GM13977 (cell line): Measurements from ENCODE around the gene KRTAP19-2.

ENCODE experiments used
- DNase-seq: peaks from one replicate; pipeline ENCODE4 v3.0.0; 2012; ENCODE audit warnings: low spot score
- in situ Hi-C: fragments of 300-500 bp; cut with MboI; formaldehyde crosslinking; loops from one replicate; pipeline ENCODE4 v1.12.0; 2022; ENCODE audit warnings: low sequenced_read_pairs, low pct_unique_long_range_greater_than_20kb, mixed read lengths, inconsistent platforms; ENCODE audit not compliant: unreplicated experiment
- TF ChIP-seq, protein P1 (sequence below): IDR thresholded peaks from 2 replicates; pipeline ENCODE4 v1.5.1; 2012; ENCODE audit warnings: mild to moderate bottlenecking, control low read depth; ENCODE audit not compliant: insufficient read depth; ENCODE audit errors: extremely low read depth, missing control alignments

KRTAP19-2 gene

GRCh38 chr21:30491963-30492428 is 4.8 kb upstream of the KRTAP19-2 start, which contains the start of gene KRTAP19-3:
TSS of gene KRTAP19-3 (minus strand) at chr21:30492013. CDS start at chr21:30491957, 56 bp downstream.
- TF ChIP-seq, protein P1, sequence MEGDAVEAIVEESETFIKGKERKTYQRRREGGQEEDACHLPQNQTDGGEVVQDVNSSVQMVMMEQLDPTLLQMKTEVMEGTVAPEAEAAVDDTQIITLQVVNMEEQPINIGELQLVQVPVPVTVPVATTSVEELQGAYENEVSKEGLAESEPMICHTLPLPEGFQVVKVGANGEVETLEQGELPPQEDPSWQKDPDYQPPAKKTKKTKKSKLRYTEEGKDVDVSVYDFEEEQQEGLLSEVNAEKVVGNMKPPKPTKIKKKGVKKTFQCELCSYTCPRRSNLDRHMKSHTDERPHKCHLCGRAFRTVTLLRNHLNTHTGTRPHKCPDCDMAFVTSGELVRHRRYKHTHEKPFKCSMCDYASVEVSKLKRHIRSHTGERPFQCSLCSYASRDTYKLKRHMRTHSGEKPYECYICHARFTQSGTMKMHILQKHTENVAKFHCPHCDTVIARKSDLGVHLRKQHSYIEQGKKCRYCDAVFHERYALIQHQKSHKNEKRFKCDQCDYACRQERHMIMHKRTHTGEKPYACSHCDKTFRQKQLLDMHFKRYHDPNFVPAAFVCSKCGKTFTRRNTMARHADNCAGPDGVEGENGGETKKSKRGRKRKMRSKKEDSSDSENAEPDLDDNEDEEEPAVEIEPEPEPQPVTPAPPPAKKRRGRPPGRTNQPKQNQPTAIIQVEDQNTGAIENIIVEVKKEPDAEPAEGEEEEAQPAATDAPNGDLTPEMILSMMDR: no peak
- in situ Hi-C loops: no loop called here
- DNase-seq: no peak

- TF ChIP-seq, protein P1: no peak
- in situ Hi-C loops: no loop called here
Observed at GRCh38 chr21:30486180-30486579, 1.1 kb downstream of the KRTAP19-2 start.

GRCh38 chr21:30482130-30482529 is 5.1 kb downstream of the KRTAP19-2 start:
- DNase-seq: no peak
- in situ Hi-C loops: no loop called here
- TF ChIP-seq, protein P1: no peak

More at GRCh38 chr21:30486180-30486579, 1.1 kb downstream of the KRTAP19-2 start:
- DNase-seq: no peak

DNA sequence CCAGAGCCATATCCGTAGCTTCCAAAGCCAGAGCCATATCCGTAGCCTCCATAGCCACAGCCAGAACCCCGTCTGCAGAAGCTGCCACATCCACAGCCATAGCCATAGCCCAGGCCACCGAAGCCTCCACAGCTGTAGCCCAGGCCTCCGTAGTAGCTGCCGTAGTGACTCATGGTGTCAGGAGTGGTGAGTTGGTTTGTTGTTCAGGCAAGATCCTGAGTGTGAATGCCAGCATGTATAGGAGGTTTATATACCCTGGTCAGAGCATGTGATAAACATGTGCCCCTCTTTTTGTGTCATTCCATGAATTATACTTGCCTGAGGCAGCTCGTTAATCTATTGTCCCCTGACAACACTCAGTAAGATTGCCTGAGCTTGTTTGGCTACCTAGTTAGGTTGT is 7.1 kb downstream of the KRTAP19-2 start, which contains the start of gene KRTAP19-1:
Gene KRTAP19-1 (minus strand): TSS at position 223 of the 400 bp plus-strand sequence. CDS start 50 bp downstream, at position 173.
- TF ChIP-seq, protein P1: no peak
- in situ Hi-C loops: no loop called here
- no peak for DNase-seq

DNA sequence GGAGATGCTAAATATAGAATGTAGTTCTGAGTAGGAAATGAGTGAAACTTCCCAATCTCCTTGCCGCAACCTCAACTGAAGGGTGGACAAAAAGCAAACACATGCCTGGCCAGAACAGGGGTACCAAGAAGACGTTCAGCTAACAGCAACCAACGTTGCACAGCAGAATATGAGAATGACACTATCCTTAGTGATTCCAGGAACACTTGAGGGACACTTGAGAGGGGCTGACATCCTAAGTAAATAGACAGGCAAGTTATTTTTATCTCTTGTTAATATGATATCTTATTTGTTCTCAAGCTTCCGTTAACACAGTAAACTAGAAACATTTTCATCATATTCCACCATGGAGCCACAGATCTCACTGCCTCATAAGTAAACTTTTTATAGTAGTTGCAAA is 8.0 kb downstream of the KRTAP19-2 start:
- in situ Hi-C loops: no loop called here
- TF ChIP-seq, protein P1: no peak
- DNase-seq: no peak

DNA sequence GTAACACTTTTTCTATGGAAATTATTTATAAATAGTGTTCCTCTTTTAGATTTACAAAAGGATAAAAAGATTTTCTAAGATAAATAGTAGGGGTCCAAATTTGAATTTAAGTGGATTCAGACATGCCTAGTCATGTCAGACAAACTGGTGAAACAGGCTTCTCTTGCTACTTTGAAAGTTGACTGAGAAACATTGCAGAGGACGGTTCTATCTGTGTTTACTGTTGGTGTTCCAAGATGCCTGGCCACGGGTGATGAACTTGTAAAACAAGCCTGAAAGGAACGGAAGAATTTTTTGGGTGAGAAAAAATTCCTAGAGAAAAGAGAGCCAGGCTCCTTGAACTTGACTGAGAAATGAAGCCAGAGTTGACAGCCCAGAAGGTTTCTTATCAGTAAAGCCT is 9.2 kb downstream of the KRTAP19-2 start:
- no peak for DNase-seq
- TF ChIP-seq, protein P1: no peak
- in situ Hi-C loops: no loop called here
